ENCODE results near the gene VPS8. TPM values are rescaled to one million over a fixed set of nuclear protein-coding genes. Genes with fewer than 3 reads are reported as not detected.

Gene VPS8
- total and polyA plus RNA-seq, 5 donors from 2014 or later, result 23.4 to 73.8 (median 26.9) TPM

GRCh38 chr3:184815046-184815930 is 3.3 kb downstream of the VPS8 start:
- H3K27me3 Mint-ChIP-seq, result peaks cover 6% of the 10 kb centered on the region
- peaks cover 3% of the 10 kb centered on the region for H3K36me3 ChIP-seq (ENCODE audit: control insufficient read depth, insufficient read depth, low read length)
- peaks cover 25% of the 10 kb centered on the region for H3K36me3 Mint-ChIP-seq
- peaks cover 0 to 3% (median 0%) of the 10 kb centered on the region in 7 donors for H3K9me3 Mint-ChIP-seq
- ATAC-seq (ENCODE audit: low read depth in 2 of 2) (no peak), DNase-seq (peak in 1 of 3 donors; percentile 58)
- no peaks in the 10 kb centered on the region for H3K9me3 ChIP-seq (ENCODE audit: control insufficient read depth in 2 of 2, low read length in 2 of 2)
- H3K27ac Mint-ChIP-seq, result peak overlapping the region in 2 of 3 donors; percentile 27 to 56
- peaks cover 11 to 62% (median 47%) of the 10 kb centered on the region in 4 donors for H3K4me1 Mint-ChIP-seq
- H3K27me3 ChIP-seq (ENCODE audit: control insufficient read depth, insufficient read depth, low read length), result no peaks in the 10 kb centered on the region
- H3K4me3 Mint-ChIP-seq, result peak overlapping the region in 1 of 4 donors; percentile 20
- H3K4me3 ChIP-seq (ENCODE audit: low read depth, low read length), result peak overlapping the region; percentile 9
- H3K27ac ChIP-seq (ENCODE audit: insufficient read depth, low read length, poor library complexity, severe bottlenecking), result no peak overlapping the region
- H3K4me1 ChIP-seq (ENCODE audit: control insufficient read depth, insufficient read depth, low read length, poor library complexity, severe bottlenecking), result peaks cover 37% of the 10 kb centered on the region

GRCh38 chr3:184816614-184817013 is 4.6 kb downstream of the VPS8 start:
- H3K4me1 ChIP-seq (ENCODE audit: control insufficient read depth, insufficient read depth, low read length, poor library complexity, severe bottlenecking), result peaks cover 36% of the 10 kb centered on the region
- peak overlapping the region in 1 of 4 donors; percentile 20 for H3K4me3 Mint-ChIP-seq
- ATAC-seq (ENCODE audit: low read depth in 2 of 2), result no peak
- no peak overlapping the region for H3K27ac ChIP-seq (ENCODE audit: insufficient read depth, low read length, poor library complexity, severe bottlenecking)
- DNase-seq, result no peak
- peaks cover 6% of the 10 kb centered on the region for H3K27me3 Mint-ChIP-seq
- peaks cover 3% of the 10 kb centered on the region for H3K36me3 ChIP-seq (ENCODE audit: control insufficient read depth, insufficient read depth, low read length)
- no peak overlapping the region for H3K4me3 ChIP-seq (ENCODE audit: low read depth, low read length)
- H3K36me3 Mint-ChIP-seq, result peaks cover 26% of the 10 kb centered on the region
- H3K27ac Mint-ChIP-seq, result no peak overlapping the region
- H3K27me3 ChIP-seq (ENCODE audit: control insufficient read depth, insufficient read depth, low read length), result no peaks in the 10 kb centered on the region
- no peaks in the 10 kb centered on the region for H3K9me3 ChIP-seq (ENCODE audit: control insufficient read depth in 2 of 2, low read length in 2 of 2)
- H3K4me1 Mint-ChIP-seq, result peaks cover 11 to 59% (median 44%) of the 10 kb centered on the region in 4 donors
- peaks cover 0 to 3% (median 0%) of the 10 kb centered on the region in 7 donors for H3K9me3 Mint-ChIP-seq

- Mint-ChIP-seq H3K27me3 (no peaks in the 10 kb centered on the region), H3K4me3 (no peak overlapping the region), H3K9me3 (no peaks in the 10 kb centered on the region), H3K36me3 (peaks cover 37% of the 10 kb centered on the region), H3K27ac (no peak overlapping the region), H3K4me1 (peaks cover 4 to 43% (median 24%) of the 10 kb centered on the region in 4 donors)
- peaks cover 5% of the 10 kb centered on the region for H3K4me1 ChIP-seq (ENCODE audit: control insufficient read depth, insufficient read depth, low read length, poor library complexity, severe bottlenecking)
- no peaks in the 10 kb centered on the region for H3K9me3 ChIP-seq (ENCODE audit: control insufficient read depth in 2 of 2, low read length in 2 of 2)
- no peaks in the 10 kb centered on the region for H3K27me3 ChIP-seq (ENCODE audit: control insufficient read depth, insufficient read depth, low read length)
- no peak overlapping the region for H3K4me3 ChIP-seq (ENCODE audit: low read depth, low read length)
- no peak overlapping the region for H3K27ac ChIP-seq (ENCODE audit: insufficient read depth, low read length, poor library complexity, severe bottlenecking)
- ATAC-seq (ENCODE audit: low read depth in 2 of 2) (no peak), DNase-seq (no peak)
- H3K36me3 ChIP-seq (ENCODE audit: control insufficient read depth, insufficient read depth, low read length), result peaks cover 3% of the 10 kb centered on the region
Observed at GRCh38 chr3:184820525-184820924, 8.6 kb downstream of the VPS8 start.

- H3K4me3 ChIP-seq (ENCODE audit: low read depth, low read length), result no peak overlapping the region
- Mint-ChIP-seq H3K4me3 (no peak overlapping the region), H3K4me1 (peaks cover 4 to 41% (median 19%) of the 10 kb centered on the region in 4 donors), H3K36me3 (peaks cover 33% of the 10 kb centered on the region), H3K27ac (no peak overlapping the region), H3K9me3 (no peaks in the 10 kb centered on the region), H3K27me3 (no peaks in the 10 kb centered on the region)
- H3K36me3 ChIP-seq (ENCODE audit: control insufficient read depth, insufficient read depth, low read length), result peaks cover 3% of the 10 kb centered on the region
- H3K9me3 ChIP-seq (ENCODE audit: control insufficient read depth in 2 of 2, low read length in 2 of 2), result no peaks in the 10 kb centered on the region
- H3K27ac ChIP-seq (ENCODE audit: insufficient read depth, low read length, poor library complexity, severe bottlenecking), result no peak overlapping the region
- ATAC-seq (ENCODE audit: low read depth in 2 of 2) (no peak), DNase-seq (no peak)
- peaks cover under 1% of the 10 kb centered on the region for H3K4me1 ChIP-seq (ENCODE audit: control insufficient read depth, insufficient read depth, low read length, poor library complexity, severe bottlenecking)
- H3K27me3 ChIP-seq (ENCODE audit: control insufficient read depth, insufficient read depth, low read length), result no peaks in the 10 kb centered on the region
Observed at GRCh38 chr3:184821034-184821433, 9.1 kb downstream of the VPS8 start.

GRCh38 chr3:184822081-184822480 is 10.1 kb downstream of the VPS8 start:
- Mint-ChIP-seq H3K4me3 (no peak overlapping the region), H3K27ac (no peak overlapping the region)
- ATAC-seq (ENCODE audit: low read depth in 2 of 2), result no peak

GRCh38 chr3:184822654-184823053 is 10.7 kb downstream of the VPS8 start:
- Mint-ChIP-seq H3K4me1 (peaks cover 4 to 34% (median 14%) of the 10 kb centered on the region in 4 donors), H3K9me3 (no peaks in the 10 kb centered on the region), H3K36me3 (peaks cover 29% of the 10 kb centered on the region), H3K27me3 (no peaks in the 10 kb centered on the region), H3K4me3 (no peak overlapping the region), H3K27ac (no peak overlapping the region)
- peaks cover 19% of the 10 kb centered on the region for H3K36me3 ChIP-seq (ENCODE audit: control insufficient read depth, insufficient read depth, low read length)
- no peak overlapping the region for H3K27ac ChIP-seq (ENCODE audit: insufficient read depth, low read length, poor library complexity, severe bottlenecking)
- DNase-seq, result no peak
- H3K9me3 ChIP-seq (ENCODE audit: control insufficient read depth in 2 of 2, low read length in 2 of 2), result no peaks in the 10 kb centered on the region
- H3K27me3 ChIP-seq (ENCODE audit: control insufficient read depth, insufficient read depth, low read length), result no peaks in the 10 kb centered on the region
- no peaks in the 10 kb centered on the region for H3K4me1 ChIP-seq (ENCODE audit: control insufficient read depth, insufficient read depth, low read length, poor library complexity, severe bottlenecking)
- no peak for ATAC-seq (ENCODE audit: low read depth in 2 of 2)
- H3K4me3 ChIP-seq (ENCODE audit: low read depth, low read length), result no peak overlapping the region

More at GRCh38 chr3:184822081-184822480, 10.1 kb downstream of the VPS8 start:
- peaks cover 13% of the 10 kb centered on the region for H3K36me3 ChIP-seq (ENCODE audit: control insufficient read depth, insufficient read depth, low read length)
- no peaks in the 10 kb centered on the region for H3K27me3 ChIP-seq (ENCODE audit: control insufficient read depth, insufficient read depth, low read length)
- no peak overlapping the region for H3K4me3 ChIP-seq (ENCODE audit: low read depth, low read length)
- DNase-seq, result no peak
- no peaks in the 10 kb centered on the region for H3K9me3 ChIP-seq (ENCODE audit: control insufficient read depth in 2 of 2, low read length in 2 of 2)
- H3K36me3 Mint-ChIP-seq, result peaks cover 26% of the 10 kb centered on the region
- H3K4me1 Mint-ChIP-seq, result peaks cover 4 to 32% (median 15%) of the 10 kb centered on the region in 4 donors
- H3K27me3 Mint-ChIP-seq, result no peaks in the 10 kb centered on the region
- no peaks in the 10 kb centered on the region for H3K9me3 Mint-ChIP-seq
- H3K4me1 ChIP-seq (ENCODE audit: control insufficient read depth, insufficient read depth, low read length, poor library complexity, severe bottlenecking), result no peaks in the 10 kb centered on the region
- no peak overlapping the region for H3K27ac ChIP-seq (ENCODE audit: insufficient read depth, low read length, poor library complexity, severe bottlenecking)

- Histone ChIP-seq H3K4me1 (ENCODE audit: control insufficient read depth, insufficient read depth, low read length, poor library complexity, severe bottlenecking) (no peaks in the 10 kb centered on the region), H3K36me3 (ENCODE audit: control insufficient read depth, insufficient read depth, low read length) (peaks cover 23% of the 10 kb centered on the region), H3K27ac (ENCODE audit: insufficient read depth, low read length, poor library complexity, severe bottlenecking) (no peak overlapping the region), H3K4me3 (ENCODE audit: low read depth, low read length) (no peak overlapping the region), H3K9me3 (ENCODE audit: control insufficient read depth in 2 of 2, low read length in 2 of 2) (no peaks in the 10 kb centered on the region), H3K27me3 (ENCODE audit: control insufficient read depth, insufficient read depth, low read length) (no peaks in the 10 kb centered on the region)
- DNase-seq (no peak), ATAC-seq (ENCODE audit: low read depth in 2 of 2) (no peak)
- H3K9me3 Mint-ChIP-seq, result no peaks in the 10 kb centered on the region
- peak overlapping the region; percentile 9 to 69 (median 47) for H3K27ac Mint-ChIP-seq
- peaks cover 3 to 34% (median 13%) of the 10 kb centered on the region in 4 donors for H3K4me1 Mint-ChIP-seq
- peaks cover 35% of the 10 kb centered on the region for H3K36me3 Mint-ChIP-seq
- no peaks in the 10 kb centered on the region for H3K27me3 Mint-ChIP-seq
- H3K4me3 Mint-ChIP-seq, result no peak overlapping the region
Observed at GRCh38 chr3:184823990-184824389, 12.0 kb downstream of the VPS8 start.

Measured in CD4-positive, CD25-positive, alpha-beta regulatory T cell (primary cell).